Measurements from ENCODE around the gene ZBED6.

Gene ZBED6

DNA sequence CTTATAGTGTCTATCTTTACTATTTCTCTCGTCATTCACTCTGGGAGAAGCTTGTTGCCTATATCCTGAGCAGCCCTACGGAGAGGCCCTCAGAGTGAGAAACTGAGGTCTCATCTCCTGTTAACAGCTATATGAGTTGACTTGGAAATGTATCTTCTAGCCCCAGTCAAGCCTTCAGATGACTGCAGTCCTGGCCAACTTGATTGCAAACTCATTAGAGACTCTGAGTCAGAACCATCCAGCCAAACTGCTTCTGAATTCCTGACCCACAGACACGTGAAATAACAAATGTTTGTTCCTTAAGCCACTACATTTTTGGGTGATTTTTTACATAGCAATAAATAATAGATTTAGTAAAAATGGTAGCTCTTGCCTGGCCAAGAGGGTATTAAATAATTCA, 3.9 kb upstream of the ZBED6 start:
- no peak for TF ChIP-seq POLR2AphosphoS5 (IDR thresholded peaks at IDR 0.05; ENCODE audit: low read depth, low read length)
- no peak for TF ChIP-seq FOXP2 (optimal IDR thresholded peaks at IDR 0.05; ENCODE audit: borderline replicate concordance, extremely low read depth, extremely low read length, insufficient read depth)
- TF ChIP-seq SIN3A (IDR thresholded peaks at IDR 0.05; ENCODE audit: borderline replicate concordance, insufficient read depth, low read length) = no peak
- no peak for TF ChIP-seq REST (IDR thresholded peaks at IDR 0.05; ENCODE audit: insufficient read depth in 1 of 2, low read depth in 2 of 2, low read length in 2 of 2)
- TF ChIP-seq TAF1 (IDR thresholded peaks at IDR 0.05; ENCODE audit: borderline replicate concordance, insufficient read depth, low read length) = no peak

DNA sequence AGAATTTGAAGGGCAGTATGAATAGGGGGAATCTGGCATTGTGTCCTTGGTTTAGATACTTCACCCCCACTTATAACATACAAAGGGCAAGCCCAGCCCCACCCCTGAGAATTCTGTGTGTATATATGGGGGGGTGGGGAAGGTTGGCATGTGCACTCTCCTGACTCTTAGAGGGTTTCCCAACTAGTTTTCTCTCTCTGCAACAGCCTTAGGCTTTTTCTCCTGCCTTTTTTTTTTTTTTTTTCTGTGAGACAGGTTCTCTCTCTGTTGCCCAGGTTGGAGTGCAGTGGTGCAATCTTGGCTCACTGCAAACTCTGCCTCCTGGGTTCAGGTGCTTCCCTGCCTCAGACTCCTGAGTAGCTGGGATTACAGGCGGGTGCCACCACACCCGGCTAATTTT, 2.9 kb upstream of the ZBED6 start:
- TF ChIP-seq POLR2AphosphoS5 (IDR thresholded peaks at IDR 0.05; ENCODE audit: low read depth, low read length) = no peak
- no peak for TF ChIP-seq SIN3A (IDR thresholded peaks at IDR 0.05; ENCODE audit: borderline replicate concordance, insufficient read depth, low read length)
- TF ChIP-seq TAF1 (IDR thresholded peaks at IDR 0.05; ENCODE audit: borderline replicate concordance, insufficient read depth, low read length) = no peak
- TF ChIP-seq FOXP2 (optimal IDR thresholded peaks at IDR 0.05; ENCODE audit: borderline replicate concordance, extremely low read depth, extremely low read length, insufficient read depth) = no peak
- no peak for TF ChIP-seq REST (IDR thresholded peaks at IDR 0.05; ENCODE audit: insufficient read depth in 1 of 2, low read depth in 2 of 2, low read length in 2 of 2)

DNA sequence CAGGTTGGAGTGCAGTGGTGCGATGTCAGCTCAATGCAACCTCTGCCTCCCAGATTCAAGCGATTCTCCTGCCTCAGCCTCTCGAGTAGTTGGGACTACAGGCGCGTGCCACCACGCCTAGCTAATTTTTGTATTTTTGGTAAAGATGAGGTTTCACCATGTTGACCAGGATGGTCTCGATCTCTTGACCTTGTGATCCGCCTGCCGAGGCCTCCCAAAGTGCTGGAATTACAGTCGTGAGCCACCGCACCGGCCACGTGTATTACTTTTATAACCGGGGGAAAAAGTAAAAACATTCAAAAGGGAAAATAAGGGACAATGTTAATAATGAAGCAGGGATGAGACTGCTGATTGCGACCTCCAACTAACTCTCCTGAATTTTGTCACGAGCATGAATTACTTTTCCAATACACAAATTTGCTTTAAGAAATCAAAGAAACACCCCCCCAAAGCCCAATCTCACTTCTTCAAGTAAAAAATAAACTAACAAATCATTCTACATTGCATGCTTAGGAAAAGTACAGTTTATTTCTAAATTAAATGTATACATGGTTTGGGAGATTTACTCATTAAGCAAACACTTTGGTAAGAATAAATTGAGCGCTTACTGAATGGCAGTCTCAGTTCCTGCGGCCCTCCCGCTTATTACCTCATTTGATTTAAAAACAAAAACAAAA, 521 bp upstream of the ZBED6 start:
- TF ChIP-seq SIN3A (IDR thresholded peaks at IDR 0.05; ENCODE audit: borderline replicate concordance, insufficient read depth, low read length) = no peak

GRCh38 chr1:203796236-203796605, 798 bp downstream of the ZBED6 start:
- TF ChIP-seq FOXP2 (optimal IDR thresholded peaks at IDR 0.05; ENCODE audit: borderline replicate concordance, extremely low read depth, extremely low read length, insufficient read depth) (no peak), POLR2AphosphoS5 (IDR thresholded peaks at IDR 0.05; ENCODE audit: low read depth, low read length) (no peak), REST (IDR thresholded peaks at IDR 0.05; ENCODE audit: insufficient read depth in 1 of 2, low read depth in 2 of 2, low read length in 2 of 2) (no peak), TAF1 (IDR thresholded peaks at IDR 0.05; ENCODE audit: borderline replicate concordance, insufficient read depth, low read length) (no peak), SIN3A (IDR thresholded peaks at IDR 0.05; ENCODE audit: borderline replicate concordance, insufficient read depth, low read length) (no peak)

DNA sequence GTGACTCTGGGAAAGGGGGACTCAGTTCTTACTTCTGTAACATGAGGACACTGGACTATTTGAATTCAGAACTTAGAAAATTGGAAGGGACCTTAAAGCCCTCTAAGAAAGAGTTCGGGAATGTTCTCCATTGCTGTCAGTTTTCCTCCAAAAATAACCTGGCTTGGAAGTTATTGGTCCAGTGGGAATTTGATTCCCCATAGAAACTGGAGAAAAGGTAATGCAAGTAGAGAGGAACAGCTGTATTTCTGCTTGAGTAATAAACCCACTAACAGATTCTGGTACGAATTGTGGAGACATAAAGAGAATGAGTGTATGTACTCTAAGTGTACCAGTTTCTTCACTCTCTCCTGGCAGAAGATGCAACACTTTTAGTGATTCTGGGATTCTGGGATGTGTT, 1.8 kb downstream of the ZBED6 start:
- TF ChIP-seq FOXP2 (optimal IDR thresholded peaks at IDR 0.05; ENCODE audit: borderline replicate concordance, extremely low read depth, extremely low read length, insufficient read depth) = no peak

GRCh38 chr1:203797948-203798655, 2.7 kb downstream of the ZBED6 start:
- TF ChIP-seq POLR2AphosphoS5 (IDR thresholded peaks at IDR 0.05; ENCODE audit: low read depth, low read length) (0 out of 2 replicates have a peak, but pooled peaks have one; percentile 25), TAF1 (IDR thresholded peaks at IDR 0.05; ENCODE audit: borderline replicate concordance, insufficient read depth, low read length) (no peak)

Measured in PFSK-1 (cell line).